Adrenal gland (tissue), 5 donors: ENCODE data around the gene S100A1.

Experiments used
- CTCF ChIP-seq, 6 experiments: fragments of 450-650 bp in 4 of 6; fragments of 200-600 bp in 2 of 6; sonication (generic) in 1 of 6; IDR thresholded peaks; 1 replicate in 5 of 6; 2 replicates in 1 of 6; pipeline versions ENCODE4 v1.5.1 to v1.8.0; 2016 to 2021; ENCODE audit warnings: antibody characterized with exemption in 6 of 6, mild to moderate bottlenecking in 2 of 6, moderate library complexity in 1 of 6
- POLR2A ChIP-seq, 2 donors: fragments of 450-650 bp; IDR thresholded peaks; one replicate each; pipeline ENCODE4 v1.6.1; 2017; ENCODE audit warnings: antibody characterized with exemption in 2 of 2, mild to moderate bottlenecking in 2 of 2, moderate library complexity in 1 of 2
- donor health status: DM: no; HTN: no; CAD: no.

GRCh38 chr1:153614906-153615305, 13.3 kb upstream of the S100A1 start:
- TF ChIP-seq POLR2A (IDR thresholded peaks at IDR 0.05) (no peak), CTCF (IDR thresholded peaks at IDR 0.05) (no peak)
